A549 (cell line): Measurements from ENCODE around the gene SLCO1B1. TPM values are rescaled to one million over a fixed set of nuclear protein-coding genes. Genes with fewer than 3 reads are reported as not detected.

Experiments
- ATAC-seq, 2 experiments: fragments of 200-7000 bp in 1 of 2; fragments of >200 bp in 1 of 2; cut with Nextera tagmentation in 1 of 2; cut with Tn5 transposase in 1 of 2; 3 replicates each; pipeline versions ENCODE4 v1.8.0 to v1.9.1; 2018 to 2020; ENCODE audit warnings: mild to moderate bottlenecking in 1 of 2, moderate library complexity in 1 of 2
- CTCF ChIA-PET: fragments of 300-600 bp; sonication (Branson Sonifier 250); formaldehyde crosslinking; extraction: SDS; loops from one replicate; lab custom pipeline; 2021; ENCODE audit warnings: antibody characterized with exemption, inconsistent platforms; lab: Yijun Ruan, JAX
- POLR2A ChIA-PET: fragments of 350-600 bp; formaldehyde crosslinking; extraction: SDS; loops from one replicate; lab custom pipeline; 2021; ENCODE audit warnings: antibody characterized with exemption, inconsistent platforms; lab: Yijun Ruan, JAX
- DNase-seq, 2 experiments: peaks; one replicate each; pipeline versions ENCODE4 v3.0.0 to v3.0.0-alpha.2; 2011 to 2016; ENCODE audit warnings: low read depth in 1 of 2, low spot score in 1 of 2
- FAIRE-seq: peaks from 2 replicates; lab custom pipeline; 2011; peaks lifted over from hg19 to GRCh38; lab: Jason Lieb, UNC
- H3K27ac ChIP-seq, 2 experiments: fragments of >200 bp; sonication (Bioruptor Twin); formaldehyde crosslinking; 3 replicates each; pipeline ENCODE4 v1.5.1; 2016 to 2017
- H3K4me1 ChIP-seq: fragments of >200 bp; sonication (Bioruptor Twin); formaldehyde crosslinking; 3 replicates; pipeline ENCODE4 v1.6.1; 2016
- H3K4me2 ChIP-seq: fragments of >200 bp; sonication (Bioruptor Twin); formaldehyde crosslinking; 3 replicates; pipeline ENCODE4 v1.6.1; 2016
- H3K4me3 ChIP-seq: fragments of >200 bp; sonication (Bioruptor Twin); formaldehyde crosslinking; 3 replicates; pipeline ENCODE4 v1.5.1; 2016
- H3K9me3 ChIP-seq: fragments of >200 bp; sonication (Bioruptor Twin); formaldehyde crosslinking; 3 replicates; pipeline ENCODE4 v1.6.1; 2016
- BCL3 ChIP-seq: fragments of >200 bp; sonication (Bioruptor Twin); formaldehyde crosslinking; IDR thresholded peaks from 3 replicates; pipeline ENCODE4 v1.6.1; 2016
- CBX2 ChIP-seq: fragments of 200-600 bp; sonication (generic); IDR thresholded peaks from 2 replicates; pipeline ENCODE4 v1.6.1; 2016; ENCODE audit warnings: low read depth, mild to moderate bottlenecking, borderline replicate concordance
- CEBPB ChIP-seq, 2 experiments: fragments of >200 bp in 1 of 2; sonication (Bioruptor Twin) in 1 of 2; formaldehyde crosslinking in 1 of 2; IDR thresholded peaks; 2 replicates each; pipeline ENCODE4 v1.6.1; 2012 to 2016
- CHD2 ChIP-seq: fragments of 150-350 bp; IDR thresholded peaks from 2 replicates; pipeline ENCODE4 v1.6.1; 2014; ENCODE audit warnings: low read length; ENCODE audit not compliant: partially characterized antibody
- CHD4 ChIP-seq: fragments of 200-600 bp; sonication (generic); IDR thresholded peaks from 2 replicates; pipeline ENCODE4 v1.6.1; 2016; ENCODE audit warnings: antibody characterized with exemption, mild to moderate bottlenecking, borderline replicate concordance
- CTCF ChIP-seq: fragments of >200 bp; sonication (Bioruptor Twin); formaldehyde crosslinking; IDR thresholded peaks from 3 replicates; pipeline ENCODE4 v1.5.1; 2016
- EHF ChIP-seq: fragments of 250-450 bp; sonication (Bioruptor Pico); IDR thresholded peaks from 2 replicates; pipeline ENCODE4 v1.5.0; 2020; ENCODE audit warnings: mild to moderate bottlenecking
- EP300 ChIP-seq, 2 experiments: fragments of >200 bp; sonication (Bioruptor Twin); formaldehyde crosslinking; IDR thresholded peaks; 2 replicates in 1 of 2; 3 replicates in 1 of 2; pipeline ENCODE4 v1.6.1; 2016 to 2017
- FOSB ChIP-seq: fragments of 250-450 bp; sonication (Bioruptor Pico); IDR thresholded peaks from 2 replicates; pipeline ENCODE4 v1.5.0; 2020; ENCODE audit warnings: mild to moderate bottlenecking, moderate library complexity
- FOSL2 ChIP-seq, 2 experiments: fragments of 450-650 bp in 1 of 2; fragments of >200 bp in 1 of 2; sonication (Bioruptor Twin) in 1 of 2; formaldehyde crosslinking; IDR thresholded peaks; 2 replicates each; pipeline versions ENCODE4 v1.5.0 to v1.6.1; 2016 to 2020; ENCODE audit warnings: mild to moderate bottlenecking in 1 of 2, moderate library complexity in 1 of 2
- FOXS1 ChIP-seq: fragments of 250-450 bp; sonication (Bioruptor Pico); IDR thresholded peaks from 2 replicates; pipeline ENCODE4 v1.5.0; 2020; ENCODE audit warnings: mild to moderate bottlenecking, moderate library complexity
- GATA3 ChIP-seq: IDR thresholded peaks from 2 replicates; pipeline ENCODE4 v1.6.1; 2012; ENCODE audit warnings: borderline replicate concordance
- HDAC2 ChIP-seq: fragments of 200-600 bp; sonication (generic); IDR thresholded peaks from 2 replicates; pipeline ENCODE4 v1.6.1; 2016
- HES2 ChIP-seq: fragments of >200 bp; sonication (Bioruptor Twin); formaldehyde crosslinking; IDR thresholded peaks from 2 replicates; pipeline ENCODE4 v1.6.1; 2016
- HEYL ChIP-seq: fragments of 250-450 bp; sonication (Bioruptor Pico); IDR thresholded peaks from 2 replicates; pipeline ENCODE4 v1.8.0; 2021; ENCODE audit warnings: mild to moderate bottlenecking, moderate library complexity
- HOXA7 ChIP-seq: fragments of 250-450 bp; sonication (Bioruptor Pico); IDR thresholded peaks from 2 replicates; pipeline ENCODE4 v1.5.0; 2020; ENCODE audit warnings: mild to moderate bottlenecking, moderate library complexity
- HOXB13 ChIP-seq: fragments of 250-450 bp; sonication (Bioruptor Pico); IDR thresholded peaks from 2 replicates; pipeline ENCODE4 v1.5.0; 2020; ENCODE audit warnings: low read depth, mild to moderate bottlenecking, moderate library complexity
- JUN ChIP-seq, 2 experiments: fragments of >200 bp; sonication (Bioruptor Twin); formaldehyde crosslinking; IDR thresholded peaks; 2 replicates in 1 of 2; 3 replicates in 1 of 2; pipeline ENCODE4 v1.6.1; 2016 to 2017
- JUNB ChIP-seq: fragments of >200 bp; sonication (Bioruptor Twin); formaldehyde crosslinking; IDR thresholded peaks from 2 replicates; pipeline ENCODE4 v1.6.1; 2016
- KDM5A ChIP-seq: fragments of 200-600 bp; sonication (generic); IDR thresholded peaks from 2 replicates; pipeline ENCODE4 v1.6.1; 2016; ENCODE audit warnings: antibody characterized with exemption, mild to moderate bottlenecking
- MAFK ChIP-seq: fragments of 450-650 bp; IDR thresholded peaks from 2 replicates; pipeline ENCODE4 v1.6.1; 2014; ENCODE audit not compliant: partially characterized antibody
- MAZ ChIP-seq: fragments of 150-350 bp; IDR thresholded peaks from 2 replicates; pipeline ENCODE4 v1.6.1; 2014; ENCODE audit warnings: antibody characterized with exemption, low read depth, low read length, borderline replicate concordance
- NPAS2 ChIP-seq: fragments of 250-450 bp; sonication (Bioruptor Pico); IDR thresholded peaks from 2 replicates; pipeline ENCODE4 v1.8.0; 2022; ENCODE audit warnings: mild to moderate bottlenecking, moderate library complexity, borderline replicate concordance
- NR3C1 ChIP-seq: fragments of >200 bp; sonication (Bioruptor Twin); formaldehyde crosslinking; IDR thresholded peaks from 3 replicates; pipeline ENCODE4 v1.6.1; 2017
- POLR2A ChIP-seq: IDR thresholded peaks from 2 replicates; pipeline ENCODE4 v1.6.1; 2012; ENCODE audit warnings: mild to moderate bottlenecking, low read length
- POLR2AphosphoS2 ChIP-seq: conservative IDR thresholded peaks from 2 replicates; pipeline ENCODE4 v1.6.1; 2012; ENCODE audit warnings: low read length, improper control_type of control experiment, inconsistent platforms
- REST ChIP-seq: fragments of 200-600 bp; sonication (generic); IDR thresholded peaks from 2 replicates; pipeline ENCODE4 v1.6.1; 2016; ENCODE audit warnings: antibody characterized with exemption, mild to moderate bottlenecking, moderate library complexity
- RFX5 ChIP-seq: fragments of 450-650 bp; IDR thresholded peaks from 2 replicates; pipeline ENCODE4 v1.7.1; 2014; ENCODE audit warnings: antibody characterized with exemption, mild to moderate bottlenecking, moderate library complexity
- RNF2 ChIP-seq: fragments of 200-600 bp; sonication (generic); IDR thresholded peaks from 2 replicates; pipeline ENCODE4 v1.6.1; 2016; ENCODE audit warnings: low read depth, mild to moderate bottlenecking, antibody characterized with exemption, moderate library complexity, borderline replicate concordance
- SMC3 ChIP-seq: fragments of >200 bp; sonication (Bioruptor Twin); formaldehyde crosslinking; IDR thresholded peaks from 3 replicates; pipeline ENCODE4 v1.6.1; 2018; ENCODE audit warnings: inconsistent platforms
- USF2 ChIP-seq: fragments of 450-650 bp; IDR thresholded peaks from 2 replicates; pipeline ENCODE4 v1.6.1; 2014; ENCODE audit warnings: antibody characterized with exemption
- ZFP36 ChIP-seq: fragments of 450-650 bp; IDR thresholded peaks from 2 replicates; pipeline ENCODE4 v1.6.1; 2014; ENCODE audit warnings: borderline replicate concordance; ENCODE audit not compliant: partially characterized antibody
- ZNF302 ChIP-seq: fragments of 250-450 bp; sonication (Bioruptor Pico); IDR thresholded peaks from 2 replicates; pipeline ENCODE4 v1.9.0; 2021; ENCODE audit warnings: inconsistent platforms, mild to moderate bottlenecking, moderate library complexity
- WGBS: methylation state at CpG from one replicate; pipeline ENCODE4 v1.1.6; 2017; ENCODE audit errors: missing lambda C conversion rate; 5-methylcytosine and 5-hydroxymethylcytosine counted together
- polyA plus RNA-seq, 4 experiments: library from polyadenylated mRNA; depleted of rRNA in 3 of 4; stranded (reverse); fragments of >200 nt; fragmentation: RNase III in 1 of 4; extraction: RNeasy Plus Mini Kit Qiagen cat#74134 plus additional on column Dnase treatment in 1 of 4; gene quantifications; 2 replicates in 3 of 4; 3 replicates in 1 of 4; pipeline ENCODE4 v1.2.3, GENCODE V29; 2011 to 2017
- TF ChIP-seq, protein P1 (sequence below): IDR thresholded peaks from 2 replicates; pipeline ENCODE4 v1.6.1; 2012
- TF ChIP-seq, protein P2 (sequence below): fragments of 150-350 bp; IDR thresholded peaks from 2 replicates; pipeline ENCODE4 v1.6.1; 2014; ENCODE audit warnings: low read depth, mild to moderate bottlenecking, low read length

SLCO1B1 gene
- polyA plus RNA-seq, 2 of the 4 experiments (the other 2 are of a cell fraction) = 2.0 to 2.4 TPM

DNA sequence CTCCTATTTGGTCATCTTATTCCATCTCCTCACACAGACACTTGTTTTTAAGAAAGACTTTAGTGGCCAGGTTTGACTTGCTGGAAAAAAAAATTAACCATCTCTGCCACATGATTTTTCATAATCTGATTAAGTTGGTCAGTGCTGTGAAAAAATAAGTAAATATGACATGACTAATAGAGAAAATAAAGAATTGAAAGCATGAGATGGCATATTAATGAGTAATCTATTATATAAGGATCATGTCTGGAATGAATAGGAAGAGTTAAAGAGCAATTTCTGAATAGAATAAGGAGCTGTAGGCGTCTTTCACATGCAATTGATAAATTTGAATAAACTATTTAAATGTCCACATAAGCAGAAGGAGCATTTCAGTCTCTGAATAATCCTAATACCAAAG is 12.2 kb upstream of the SLCO1B1 start:
- Histone ChIP-seq H3K4me1 (peaks cover 17% of the 10 kb centered on the region), H3K4me2 (peak overlapping the region; percentile 16), H3K27ac (peak overlapping the region; percentile 63 to 78; a peak in 5 of 6 replicates), H3K9me3 (0 out of 3 replicates have a peak, but pooled peaks cover 5% of the 10 kb centered on the region), H3K4me3 (no peak overlapping the region)
- ChIA-PET POLR2A (no interaction called here), CTCF (no interaction called here)
- WGBS = 13% methylated on average over 1 of the region's 1 CpG
- DNase-seq (peak; percentile 4 to 21), ATAC-seq (no peak), FAIRE-seq (no peak)
- TF ChIP-seq RNF2 (no peak), CTCF (no peak), CEBPB (IDR thresholded peaks at IDR 0.05) (no peak), EP300 (IDR thresholded peaks at IDR 0.05) (no peak), FOSB (no peak), POLR2AphosphoS2 (no peak), FOSL2 (IDR thresholded peaks at IDR 0.05) (0 out of 2 replicates have a peak, but pooled peaks have one; percentile 14), FOSL2 (CRISPR knock-in tag; IDR thresholded peaks at IDR 0.05) (peak; percentile 64), CHD4 (no peak), NR3C1 (no peak), JUNB (peak; percentile 34; the same call in 1 of the 2 replicates), HDAC2 (no peak), REST (no peak), ZFP36 (no peak), CHD2 (no peak), NPAS2 (CRISPR knock-in tag) (no peak), JUN (IDR thresholded peaks at IDR 0.05) (no peak), BCL3 (no peak), FOXS1 (CRISPR knock-in tag) (no peak; the same call in 1 of the 2 replicates), ZNF302 (CRISPR knock-in tag) (no peak), POLR2A (no peak), MAFK (peak; percentile 67), RFX5 (no peak), HEYL (CRISPR knock-in tag) (no peak), EHF (no peak), CBX2 (no peak), GATA3 (peak; percentile 22; the same call in 1 of the 2 replicates), HOXB13 (CRISPR knock-in tag) (no peak), MAZ (no peak), HOXA7 (CRISPR knock-in tag) (no peak), HES2 (no peak), USF2 (no peak), KDM5A (no peak), SMC3 (no peak)
- TF ChIP-seq, protein P1, sequence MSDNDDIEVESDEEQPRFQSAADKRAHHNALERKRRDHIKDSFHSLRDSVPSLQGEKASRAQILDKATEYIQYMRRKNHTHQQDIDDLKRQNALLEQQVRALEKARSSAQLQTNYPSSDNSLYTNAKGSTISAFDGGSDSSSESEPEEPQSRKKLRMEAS = no peak
- TF ChIP-seq, protein P2, sequence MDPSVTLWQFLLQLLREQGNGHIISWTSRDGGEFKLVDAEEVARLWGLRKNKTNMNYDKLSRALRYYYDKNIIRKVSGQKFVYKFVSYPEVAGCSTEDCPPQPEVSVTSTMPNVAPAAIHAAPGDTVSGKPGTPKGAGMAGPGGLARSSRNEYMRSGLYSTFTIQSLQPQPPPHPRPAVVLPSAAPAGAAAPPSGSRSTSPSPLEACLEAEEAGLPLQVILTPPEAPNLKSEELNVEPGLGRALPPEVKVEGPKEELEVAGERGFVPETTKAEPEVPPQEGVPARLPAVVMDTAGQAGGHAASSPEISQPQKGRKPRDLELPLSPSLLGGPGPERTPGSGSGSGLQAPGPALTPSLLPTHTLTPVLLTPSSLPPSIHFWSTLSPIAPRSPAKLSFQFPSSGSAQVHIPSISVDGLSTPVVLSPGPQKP = no peak
